Measurements from ENCODE around the gene SDK2.

- no peak for TF ChIP-seq JUNB (CRISPR knock-in tag; conservative IDR thresholded peaks at IDR 0.05)
- TF ChIP-seq PCBP2 (IDR thresholded peaks at IDR 0.05; ENCODE audit: low read depth, low read length, poor library complexity, severe bottlenecking), result no peak
- TF ChIP-seq CTCF (IDR thresholded peaks at IDR 0.05 in 2 of 3, conservative IDR thresholded peaks at IDR 0.05 in 1 of 3; ENCODE audit: insufficient read depth in 2 of 3, low read depth in 1 of 3, low read length in 3 of 3), result no peak
These were observed 62.9 kb downstream of the SDK2 start for GRCh38 chr17:73581379-73581778.

Measured in K562 (cell line).